ENCODE results near the gene FOXO6.
A peak's percentile ranks its signal among the peaks of the same experiment; 100 is the strongest.

The FOXO6 gene

DNA sequence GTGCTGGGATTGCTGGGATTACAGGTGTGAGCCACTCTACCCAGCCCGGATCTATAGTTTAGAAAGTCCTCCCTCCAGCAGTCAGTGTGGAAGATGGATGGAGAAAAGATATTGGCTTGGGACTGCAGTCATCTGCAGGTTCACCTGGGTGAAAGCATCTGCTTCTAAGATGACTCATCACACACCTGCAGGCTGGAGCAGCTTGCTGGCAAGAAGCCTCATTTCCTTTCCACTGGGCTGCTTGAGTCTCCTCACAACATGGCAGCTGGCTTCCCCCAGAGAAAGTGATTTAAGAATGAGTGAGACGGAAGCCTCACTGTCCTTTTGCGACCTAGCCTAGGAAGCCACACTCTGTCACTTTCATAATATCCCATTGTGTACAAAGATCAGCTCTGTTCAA lies 50.0 kb downstream of the FOXO6 start:
- no peak for DNase-seq

DNA sequence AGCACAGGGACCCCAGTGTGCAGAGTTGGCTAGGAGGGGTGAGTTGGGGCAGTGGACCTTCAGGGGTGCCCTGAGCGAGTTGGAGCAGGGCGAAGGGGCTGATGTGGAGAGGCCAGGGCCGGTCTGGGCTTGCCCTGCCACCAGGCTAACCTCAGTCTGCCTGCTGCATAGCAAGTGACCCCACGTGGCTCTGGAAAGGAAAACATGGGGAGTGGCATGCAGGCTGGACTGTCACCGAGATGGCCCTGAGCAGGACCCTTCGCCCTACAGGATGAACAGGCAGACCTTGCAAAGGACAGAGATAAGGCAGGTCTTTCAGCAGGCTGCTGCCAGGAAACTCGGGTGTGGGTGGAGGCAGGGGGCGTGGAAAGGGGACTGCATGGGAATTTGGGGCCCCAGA lies 51.5 kb downstream of the FOXO6 start:
- peak in 1 of 2 experiments; percentile 72 for DNase-seq

DNA sequence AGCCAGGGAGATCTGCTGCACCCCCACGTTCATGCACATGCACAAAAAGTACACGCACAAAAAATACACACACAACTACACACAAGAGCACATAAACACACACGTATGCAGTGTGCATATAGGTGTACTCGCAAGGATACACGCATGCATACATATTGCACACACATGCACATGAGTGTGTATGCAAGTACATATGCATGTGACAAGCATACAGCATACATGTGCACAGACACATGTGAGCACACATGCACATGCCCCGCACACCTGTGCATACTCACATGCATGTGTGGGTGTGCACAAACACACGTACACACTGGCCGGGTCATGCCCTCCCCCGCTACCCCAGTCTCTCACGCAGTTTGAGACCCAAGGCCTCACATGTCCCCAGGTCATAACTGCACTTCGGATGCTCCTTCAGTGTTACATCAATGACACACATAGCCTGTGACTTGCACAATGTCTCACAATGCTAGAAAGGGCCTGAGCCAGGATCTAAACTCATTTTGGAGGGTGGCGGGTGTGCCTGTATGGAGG lies 52.6 kb downstream of the FOXO6 start:
- DNase-seq: no peak

DNA sequence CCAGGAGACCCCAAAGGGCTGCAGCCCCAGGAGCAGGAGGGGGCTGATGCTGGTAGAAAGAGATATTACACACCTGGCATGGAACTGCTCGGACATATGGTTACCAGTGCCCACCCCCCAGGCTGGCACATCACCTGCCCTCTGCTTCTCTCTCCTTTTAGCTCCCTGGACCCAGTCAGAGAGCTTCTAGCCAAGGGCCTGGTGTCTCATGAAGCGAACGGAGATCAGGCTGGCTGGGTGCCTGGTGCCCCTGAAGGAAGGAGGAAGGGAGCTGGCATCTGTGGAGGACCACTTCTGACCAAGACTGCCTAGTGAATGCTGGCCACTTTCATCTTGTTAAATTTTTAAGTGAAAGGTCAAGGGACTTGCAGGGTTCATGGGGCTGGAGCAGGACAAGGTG lies 53.1 kb downstream of the FOXO6 start:
- no peak for DNase-seq

DNA sequence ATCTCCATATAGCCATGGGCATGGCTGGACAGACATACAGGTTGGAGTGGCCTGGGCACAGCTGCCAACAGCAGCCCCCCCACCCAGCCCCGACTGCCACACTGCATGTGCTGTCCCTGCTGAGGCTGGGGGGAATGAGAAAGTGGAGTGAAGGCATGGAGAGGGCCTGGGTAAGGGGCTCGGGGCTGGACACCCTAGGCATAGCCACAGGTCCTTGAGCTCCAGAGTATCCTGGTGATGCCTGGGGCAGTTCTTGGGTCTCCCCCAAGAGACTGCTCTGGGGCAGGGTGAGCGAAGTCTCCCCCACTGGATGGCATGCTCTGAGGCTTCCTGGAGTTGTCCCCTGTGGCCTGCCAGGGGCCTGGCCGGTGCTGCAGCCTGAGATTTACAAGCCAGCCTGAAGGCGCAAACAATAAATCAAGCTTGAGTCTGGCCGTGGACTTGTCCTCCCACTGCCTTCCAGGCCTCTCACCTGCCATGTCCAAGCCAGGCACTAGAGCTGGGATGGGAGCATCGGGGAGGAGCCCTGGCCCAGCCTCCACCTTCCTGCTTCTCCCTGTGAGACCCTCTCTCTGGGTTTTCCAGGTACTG lies 53.6 kb downstream of the FOXO6 start:
- peak in 1 of 2 experiments; percentile 59 for DNase-seq

DNA sequence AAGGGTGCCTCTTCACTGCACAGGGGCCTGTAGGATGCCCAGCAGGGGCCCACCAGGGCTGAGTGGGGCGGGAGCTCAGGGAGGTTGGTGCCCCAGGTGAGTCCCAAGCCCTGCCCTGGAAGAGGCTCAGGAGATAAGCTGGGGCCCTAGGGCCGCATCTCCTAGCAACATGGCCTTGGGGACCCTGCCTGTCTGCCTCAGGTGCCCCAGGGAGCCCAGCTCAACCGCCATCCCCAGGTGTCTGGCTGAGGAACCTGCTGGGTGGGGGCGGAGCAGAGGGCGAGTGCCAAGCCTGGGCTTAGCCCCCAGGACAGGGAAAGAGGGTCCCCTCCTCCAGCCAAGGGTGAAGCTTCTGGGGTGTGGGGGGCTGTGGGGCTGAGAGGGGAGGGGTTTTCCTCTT lies 54.8 kb downstream of the FOXO6 start:
- DNase-seq: no peak

DNA sequence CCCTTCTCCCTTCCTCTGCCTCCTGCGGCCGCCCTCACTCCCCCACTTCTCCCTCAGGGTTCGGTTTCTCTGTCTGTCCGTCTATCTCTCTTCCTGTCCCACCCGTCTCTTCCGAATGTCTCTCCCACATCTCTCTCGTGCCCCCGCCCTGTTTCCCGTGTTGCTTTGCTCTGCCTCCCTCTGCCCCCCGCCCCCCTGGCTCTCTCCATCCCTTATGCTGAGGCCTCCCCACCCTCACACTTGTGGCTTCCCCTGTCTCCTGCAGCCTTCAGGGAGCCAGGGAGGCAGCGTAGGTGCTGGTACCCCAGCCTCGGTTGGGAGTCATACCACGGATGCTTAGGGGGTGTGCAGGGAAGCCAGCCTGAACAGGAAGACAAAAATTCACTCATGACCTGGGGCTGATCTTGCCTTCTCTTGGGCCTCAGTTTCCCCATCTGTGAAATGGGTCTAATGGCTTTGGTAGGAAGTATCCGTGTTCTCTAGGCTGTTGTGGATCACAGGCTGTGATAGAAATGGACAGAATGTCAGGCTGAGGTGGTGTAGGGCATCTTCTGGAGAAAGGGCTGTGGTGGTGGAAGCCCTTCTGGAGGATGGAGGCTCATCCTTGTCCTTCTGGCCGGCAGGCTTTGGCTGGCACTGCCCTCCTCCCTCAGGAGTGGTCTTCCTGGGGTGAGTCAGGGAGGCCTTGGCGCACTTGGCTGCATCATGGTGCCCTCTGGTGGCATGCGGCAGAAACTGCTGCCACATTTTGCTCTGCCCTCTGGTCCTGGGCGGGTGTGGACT lies 55.5 kb downstream of the FOXO6 start:
- DNase-seq: peak; percentile 47 to 88

DNA sequence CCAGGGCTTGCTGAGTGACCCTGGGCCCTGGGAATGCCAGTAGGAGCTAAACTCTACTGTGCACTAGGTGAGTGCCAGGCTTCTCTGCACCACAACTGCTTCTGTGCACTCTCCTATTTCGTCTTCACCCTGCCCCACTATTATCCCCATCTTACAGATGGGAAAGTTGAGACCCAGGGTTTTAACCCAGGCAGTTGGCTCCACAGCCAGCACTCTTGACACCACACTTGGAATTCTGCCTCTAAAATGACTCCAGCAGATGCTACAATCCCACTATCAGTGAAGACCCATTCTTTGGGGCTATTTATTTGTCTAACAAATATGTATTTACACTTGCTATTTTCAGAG lies 56.1 kb downstream of the FOXO6 start:
- no peak for DNase-seq

DNA sequence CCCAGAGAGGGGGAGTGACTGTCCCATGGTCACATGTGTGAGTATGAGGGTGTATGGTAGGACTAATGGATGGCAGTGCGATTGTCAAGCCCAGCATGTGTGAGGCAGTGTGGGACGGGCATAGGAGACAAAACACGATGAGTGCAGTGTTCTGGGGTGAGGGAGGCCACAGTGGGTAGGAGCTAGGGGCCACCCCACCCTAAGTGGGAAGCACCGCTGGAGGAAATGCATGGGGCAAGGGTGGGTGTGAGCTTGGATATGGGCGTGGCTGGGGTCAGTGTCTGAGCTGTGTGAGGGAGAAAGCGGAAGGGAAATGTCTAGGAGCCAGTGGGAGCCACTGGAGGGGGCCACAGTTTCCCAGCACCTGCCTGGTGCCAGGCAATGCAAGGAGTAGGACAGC lies 56.5 kb downstream of the FOXO6 start:
- no peak for DNase-seq

DNA sequence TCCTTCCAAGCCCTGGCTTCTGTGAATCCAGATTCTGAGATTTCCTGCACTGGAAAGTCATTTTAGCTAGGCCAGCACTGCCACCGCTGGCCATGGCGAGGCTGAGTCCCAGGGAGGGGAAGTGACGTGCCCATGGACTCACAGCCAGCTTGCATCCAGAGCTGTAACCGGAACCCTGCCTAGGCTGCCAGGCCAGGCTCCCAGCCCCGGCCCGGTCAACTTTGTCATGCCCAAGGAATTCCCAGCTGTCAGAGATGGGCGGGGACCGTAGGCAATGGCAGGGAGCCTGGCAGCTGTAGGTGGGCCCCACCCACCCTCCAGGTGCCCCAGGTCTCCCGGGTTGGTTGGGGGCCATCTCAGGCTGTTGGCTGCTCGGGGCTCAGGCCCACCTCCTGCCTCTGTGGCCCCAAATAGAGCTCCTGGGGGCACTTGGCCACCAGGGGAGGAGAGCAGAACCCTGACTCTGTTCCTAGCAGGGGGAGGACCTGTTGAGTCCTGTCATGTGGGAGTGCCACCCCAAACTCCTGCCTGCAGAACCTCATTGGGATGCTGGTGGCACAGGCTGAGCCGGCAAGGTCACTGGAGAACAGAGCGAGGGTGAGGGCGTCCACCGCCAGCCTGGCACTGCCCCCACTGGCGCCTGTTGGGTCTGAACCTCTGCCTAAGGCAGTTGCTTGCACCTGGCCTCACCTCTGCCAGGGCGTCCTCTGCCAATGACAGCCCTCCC lies 57.8 kb downstream of the FOXO6 start:
- DNase-seq: peak in 1 of 2 experiments; percentile 74

DNA sequence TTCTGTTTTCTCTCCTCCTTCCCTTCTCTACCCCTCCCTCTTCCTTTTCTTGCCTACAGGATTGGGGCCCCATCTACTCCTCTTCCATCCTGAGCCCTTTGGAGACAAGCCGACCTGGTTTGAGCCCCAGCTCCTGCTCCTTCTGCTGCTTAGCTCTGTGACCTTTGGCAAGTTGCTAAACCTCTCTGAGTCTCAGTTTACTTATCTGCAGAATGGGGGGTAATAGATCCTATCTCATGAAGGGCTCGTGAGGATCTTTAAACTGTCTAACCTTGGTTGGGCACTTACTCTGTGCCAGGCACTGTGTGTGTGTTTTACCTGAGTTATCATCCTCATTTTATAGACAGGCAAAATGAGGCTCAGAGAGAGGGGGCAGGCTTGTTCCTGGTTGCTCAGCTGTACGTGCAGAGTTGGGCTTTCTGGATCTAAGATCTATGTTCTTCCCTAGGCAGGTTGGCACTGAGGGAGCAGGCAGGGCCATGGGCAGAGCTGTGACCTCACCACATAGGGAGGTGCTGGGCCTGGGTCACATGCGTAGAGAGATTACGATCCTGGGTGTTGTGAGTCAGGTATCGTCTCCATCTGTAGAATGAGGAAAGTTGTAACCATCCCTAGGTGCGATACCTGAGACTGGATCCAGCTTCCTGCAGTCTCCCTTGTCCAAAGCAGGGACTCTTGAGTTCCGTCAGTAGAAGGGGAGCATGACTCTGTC lies 58.5 kb downstream of the FOXO6 start:
- no peak for DNase-seq

DNA sequence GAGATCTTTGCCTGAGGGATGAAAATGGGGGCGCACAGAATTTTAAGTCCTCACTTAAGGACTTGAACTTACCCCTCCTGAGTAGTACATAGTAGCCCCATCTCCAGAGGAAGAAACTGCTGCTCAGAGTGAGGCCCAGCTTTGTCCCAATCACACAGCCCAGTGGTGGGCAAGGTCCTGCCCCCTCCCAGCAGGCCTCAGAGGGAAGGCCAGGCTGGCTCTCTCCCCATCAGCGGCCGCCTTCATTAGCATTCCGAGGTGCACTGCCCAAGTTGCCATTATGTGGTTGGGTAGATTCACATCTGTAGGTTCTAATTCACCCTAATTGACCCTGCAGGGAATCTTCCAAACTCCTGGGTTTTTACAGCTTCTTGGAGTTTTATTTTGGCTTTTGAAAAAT lies 59.1 kb downstream of the FOXO6 start:
- DNase-seq: no peak

DNA sequence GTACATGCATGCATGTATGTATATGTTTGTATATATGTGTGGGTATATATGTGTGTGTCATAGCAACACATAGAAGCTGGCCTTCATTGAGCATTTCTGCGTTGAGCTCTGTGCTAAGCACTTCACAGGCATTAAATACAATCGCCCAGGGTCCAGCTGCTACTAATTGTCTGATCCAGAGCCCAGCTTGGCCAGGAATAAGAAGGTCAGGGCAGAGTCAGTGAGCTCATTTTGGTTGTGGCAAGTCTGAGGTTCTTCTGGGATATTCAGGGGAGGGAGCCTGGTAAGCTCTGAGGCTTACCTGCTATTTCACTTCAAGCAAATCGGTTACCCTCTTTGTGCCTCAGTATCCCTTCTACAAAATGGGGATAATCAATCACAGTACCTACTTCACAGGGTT lies 59.6 kb downstream of the FOXO6 start:
- DNase-seq: no peak

DNA sequence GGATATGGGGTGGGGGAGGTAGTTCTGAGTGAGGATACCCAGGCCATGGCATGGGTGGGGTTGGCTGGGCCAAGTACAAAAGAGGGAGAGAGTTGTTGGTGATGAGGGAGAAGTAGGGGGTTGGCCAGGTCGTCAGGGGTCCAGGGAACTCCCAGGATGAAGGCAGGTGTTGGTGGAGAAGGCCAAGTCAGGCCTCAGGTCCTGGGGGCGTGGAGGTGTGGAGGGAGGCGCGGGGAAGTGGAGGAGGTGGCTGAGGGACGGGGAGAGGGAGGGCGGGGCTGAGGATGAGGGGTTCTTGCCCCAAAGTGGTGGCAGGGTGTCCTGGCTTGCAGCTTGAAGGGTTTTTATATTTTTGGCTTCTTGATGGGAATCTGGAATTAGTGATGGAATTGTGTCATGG lies 61.1 kb downstream of the FOXO6 start:
- no peak for DNase-seq

DNA sequence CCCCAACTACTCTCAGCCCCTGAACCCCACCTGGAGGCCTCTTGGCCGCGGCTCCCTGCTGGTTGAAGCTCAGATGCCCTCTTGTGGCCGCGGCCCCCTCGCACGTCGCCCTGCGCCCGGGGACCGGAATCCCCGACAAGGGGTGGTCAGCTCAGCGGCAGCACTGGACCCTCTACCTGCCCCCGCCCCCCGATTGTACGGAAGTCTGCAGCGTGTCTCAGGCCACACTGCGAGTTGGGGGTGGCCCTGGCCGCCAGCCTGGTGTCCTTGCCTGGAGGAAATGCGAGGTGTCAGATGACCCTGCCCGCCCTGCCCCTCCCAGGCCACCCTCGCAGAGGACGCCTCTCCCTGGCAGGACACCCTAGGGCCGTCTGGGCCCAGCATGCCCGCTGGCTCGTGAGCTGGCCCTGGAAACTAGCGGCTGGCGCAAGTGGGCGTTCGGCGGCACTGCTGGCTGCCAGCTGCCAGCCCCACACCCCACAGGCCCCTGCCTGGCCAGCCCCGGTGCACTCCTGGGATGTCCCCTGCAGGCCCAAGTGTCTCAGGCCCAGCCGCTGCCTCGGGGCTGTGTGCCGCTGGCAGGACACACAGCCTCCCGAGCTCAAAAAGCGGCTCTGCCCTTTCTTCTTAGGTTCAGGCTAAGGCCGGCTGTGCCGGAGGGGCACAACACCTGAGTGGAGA lies 62.4 kb downstream of the FOXO6 start:
- DNase-seq: no peak

DNA sequence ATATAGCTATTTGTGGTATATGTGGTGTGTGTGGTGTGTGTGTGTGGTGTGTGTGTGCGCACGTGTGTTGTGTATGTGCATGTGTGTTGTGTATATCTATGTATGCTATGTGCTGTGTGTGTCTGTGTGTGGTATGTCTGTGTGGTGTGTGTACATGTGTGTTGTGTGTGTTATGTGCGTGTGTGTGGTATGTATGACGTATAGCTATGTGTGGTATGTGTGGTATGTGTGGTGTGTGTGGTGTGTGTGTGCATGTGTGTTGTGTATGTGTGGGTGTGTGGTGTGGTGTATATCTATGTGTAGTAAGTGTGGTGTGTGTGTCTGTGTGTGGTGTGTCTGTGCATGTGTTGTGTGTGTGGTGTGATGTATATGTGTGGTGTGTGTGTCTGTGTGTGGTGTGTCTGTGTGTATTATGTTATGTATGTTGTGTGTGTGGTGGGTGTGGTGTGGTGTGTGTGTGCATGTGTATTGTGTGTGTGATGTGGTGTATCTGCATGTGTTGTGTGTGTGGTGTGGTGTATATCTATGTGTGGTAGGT lies 63.4 kb downstream of the FOXO6 start:
- no peak for DNase-seq

DNA sequence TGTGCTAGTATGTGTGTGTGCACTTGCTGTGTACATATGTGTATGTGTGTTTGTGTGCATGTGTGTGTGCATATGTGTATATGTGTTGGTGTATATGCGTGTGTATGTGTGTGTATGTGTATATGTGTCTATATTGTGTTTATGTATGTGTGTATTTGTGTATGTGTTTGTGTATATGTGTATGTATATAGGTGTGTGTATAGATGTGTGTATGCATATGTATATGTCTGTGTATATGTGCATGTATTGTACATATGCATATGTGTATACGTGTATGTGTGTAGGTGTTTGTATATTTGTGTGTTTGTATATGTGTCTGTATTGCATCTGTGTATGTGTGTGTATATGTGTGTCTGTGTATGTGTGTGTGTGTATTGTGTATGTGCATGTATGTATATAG lies 64.1 kb downstream of the FOXO6 start:
- DNase-seq: no peak

DNA sequence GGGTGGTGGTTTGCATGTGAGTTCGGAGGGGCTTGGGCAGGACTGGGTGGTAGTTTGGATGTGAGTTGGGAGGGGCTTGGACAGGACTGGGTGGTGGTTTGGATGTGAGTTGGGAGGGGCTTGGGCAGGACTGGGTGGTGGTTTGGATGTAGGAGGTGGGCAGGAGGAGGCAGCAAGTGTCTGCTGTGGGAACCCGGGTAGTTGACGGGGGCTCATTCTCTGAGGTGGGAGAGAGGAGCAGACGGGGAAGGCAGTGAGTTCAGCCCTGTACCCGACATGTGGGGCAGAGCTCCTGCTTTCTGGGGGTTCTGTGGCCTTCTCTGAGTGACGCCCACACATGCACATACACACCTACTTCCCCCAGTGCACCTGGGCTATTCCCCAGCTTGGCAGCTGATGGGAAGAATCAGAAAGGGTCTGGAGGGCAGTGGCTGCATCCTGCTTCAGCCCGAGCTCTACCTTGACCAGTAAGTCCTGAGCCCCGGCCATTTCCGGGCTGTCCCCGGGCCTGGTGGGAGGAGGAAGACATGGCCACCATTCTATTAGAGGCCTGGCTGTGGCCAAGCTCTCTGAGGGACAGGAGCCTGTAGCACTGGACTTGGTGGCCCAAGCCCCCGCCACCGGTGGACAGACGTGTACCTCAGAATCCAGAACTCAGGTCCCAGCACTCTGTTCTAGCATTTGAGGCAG lies 65.1 kb downstream of the FOXO6 start:
- no peak for DNase-seq

DNA sequence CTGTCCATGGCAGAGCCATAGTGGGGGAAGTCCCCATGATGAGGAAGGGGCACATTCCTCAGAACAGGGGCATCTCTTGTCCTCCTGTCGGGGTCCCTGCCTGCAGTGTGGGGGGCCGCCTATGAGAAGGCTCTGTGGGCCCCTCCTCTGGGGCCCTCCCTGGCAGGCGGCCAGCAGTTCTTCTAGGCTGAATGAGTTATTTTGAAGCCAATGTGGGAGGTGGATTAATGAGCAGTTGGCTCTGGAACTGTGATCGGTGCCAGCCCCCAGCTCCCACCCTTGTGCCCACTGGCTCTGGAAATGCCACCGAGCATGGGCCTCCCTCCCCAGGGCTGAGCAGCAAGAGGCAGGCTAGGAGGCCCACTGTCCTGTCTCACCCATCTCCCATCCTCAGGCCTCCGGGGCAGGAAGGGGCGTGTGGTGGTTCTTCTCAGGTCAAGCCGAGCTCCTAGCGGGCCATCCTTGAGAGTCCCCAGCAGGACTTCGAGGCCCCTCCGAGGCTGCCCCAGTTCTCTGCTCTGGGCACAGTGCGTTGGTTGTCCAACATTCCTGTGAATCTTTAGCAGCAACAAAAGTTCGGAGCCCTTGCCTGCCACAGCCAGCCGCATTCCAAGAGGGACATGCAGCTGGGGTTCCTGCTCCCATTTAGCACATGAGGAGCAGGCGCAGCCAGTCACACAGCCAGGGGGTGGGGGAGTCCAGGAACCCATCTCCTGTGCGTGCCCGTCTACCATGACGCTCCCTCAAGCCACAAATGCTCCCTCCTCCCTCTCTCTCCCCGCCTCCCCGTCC lies 66.1 kb downstream of the FOXO6 start:
- no peak for DNase-seq

DNA sequence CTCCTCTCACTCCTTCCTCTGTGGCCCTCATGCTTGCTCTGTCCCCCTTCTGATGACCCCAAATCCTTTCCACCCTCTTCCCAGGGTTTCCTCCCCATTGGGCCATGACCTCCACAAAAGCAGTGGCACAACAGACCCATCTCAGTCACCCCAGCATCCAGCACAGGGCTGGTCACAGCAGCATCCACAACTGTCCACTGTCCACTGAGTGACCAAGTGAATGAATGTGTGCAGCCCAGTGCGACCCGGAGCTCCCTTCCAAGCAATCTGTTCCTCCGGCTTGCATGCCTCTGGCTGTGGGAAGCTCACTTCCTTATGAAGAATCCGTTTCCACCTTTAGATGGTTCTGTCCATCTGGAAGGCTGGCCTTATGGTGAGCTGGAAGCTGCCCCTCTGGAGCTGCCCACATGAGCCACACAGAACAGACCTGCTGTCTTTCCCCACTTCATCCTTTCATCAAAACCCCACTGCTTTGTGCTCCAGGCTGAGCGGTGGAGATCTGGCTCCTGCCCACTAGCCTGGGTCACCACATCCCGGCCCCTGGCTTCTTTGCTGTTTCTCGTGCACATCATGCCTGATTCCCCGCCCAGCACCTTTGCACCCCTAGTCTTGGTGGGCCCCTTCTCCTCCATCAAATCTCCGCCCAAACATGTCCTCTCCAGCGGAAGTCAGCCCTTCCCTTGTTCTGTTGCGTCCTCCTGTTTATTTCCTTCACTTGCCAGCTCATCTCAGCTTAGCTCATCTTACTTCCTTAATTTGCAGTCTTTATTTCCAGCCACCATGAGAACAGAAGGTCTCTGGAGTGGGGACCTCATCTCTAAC lies 66.9 kb downstream of the FOXO6 start:
- no peak for DNase-seq

All from NCI-H526 (cell line).